Measurements from ENCODE around the gene GALP.
"Not testable (repeated sequence)": the region's sequence is repeated elsewhere in the genome, so short reads cannot be mapped to it uniquely, and the experiment has no call there.

The GALP gene

DNA sequence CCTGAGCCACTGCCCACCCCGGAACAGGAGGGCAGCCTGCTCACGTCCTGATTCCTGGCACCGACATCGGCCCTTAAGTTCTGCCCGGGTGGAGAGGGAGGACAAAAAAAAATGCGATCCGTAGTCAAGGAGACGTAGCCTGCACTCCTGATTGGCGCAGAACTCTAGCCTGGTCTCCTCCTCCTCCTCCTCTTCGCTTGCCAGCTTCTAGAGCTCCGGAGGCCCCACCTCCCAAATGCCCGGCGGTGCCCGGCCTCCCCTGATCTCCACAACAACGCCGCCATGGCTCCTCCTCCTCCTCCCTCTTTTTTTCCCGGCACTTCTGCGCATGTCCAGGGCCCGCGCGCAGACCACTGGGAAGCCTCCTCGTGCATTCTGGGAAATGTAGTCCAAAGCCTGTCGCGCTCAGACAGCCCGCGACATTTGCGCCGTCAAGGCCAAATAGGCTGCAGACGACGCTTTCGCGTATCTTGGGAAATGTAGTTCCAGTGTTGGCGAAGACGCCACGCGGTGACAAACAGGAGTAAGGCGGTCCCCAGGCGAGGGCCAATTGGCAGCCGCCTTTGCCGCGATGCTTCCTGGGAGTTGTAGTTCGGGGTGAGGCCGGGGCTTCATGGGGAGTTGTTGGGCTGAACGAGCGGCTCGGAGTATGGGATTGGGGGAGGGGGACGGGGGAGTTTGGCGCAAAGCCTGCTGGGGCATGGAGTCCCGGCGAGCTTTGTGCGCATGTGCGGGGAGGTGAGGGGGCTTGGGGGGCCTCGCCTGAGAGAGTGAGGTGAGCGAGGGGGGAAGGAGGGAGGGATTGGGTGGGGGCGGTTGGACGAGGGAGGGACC is 35.0 kb upstream of the GALP start, which contains the start of gene ZNF444:
Gene ZNF444, plus strand, starts transcription at position 705 of the 834 bp plus-strand sequence. CDS start 5,625 bp downstream, outside the sequence.
- Histone ChIP-seq H3K27me3 (ENCODE audit: control insufficient read depth, insufficient read depth, low read length) (no peaks in the 10 kb centered on the region), H3K9me3 (ENCODE audit: control insufficient read depth, insufficient read depth, low read length) (no peaks in the 10 kb centered on the region), H3K4me3 (ENCODE audit: low read depth, low read length) (peak within 1 kb of the TSS; percentile 82), H3K4me1 (ENCODE audit: control insufficient read depth, insufficient read depth, low read length) (peaks cover 8% of the 10 kb centered on the region), H3K36me3 (ENCODE audit: control insufficient read depth, insufficient read depth, low read length) (no peaks in the 10 kb centered on the region), H3K9ac (ENCODE audit: low read depth, low read length) (peak within 1 kb of the TSS; percentile 70)

DNA sequence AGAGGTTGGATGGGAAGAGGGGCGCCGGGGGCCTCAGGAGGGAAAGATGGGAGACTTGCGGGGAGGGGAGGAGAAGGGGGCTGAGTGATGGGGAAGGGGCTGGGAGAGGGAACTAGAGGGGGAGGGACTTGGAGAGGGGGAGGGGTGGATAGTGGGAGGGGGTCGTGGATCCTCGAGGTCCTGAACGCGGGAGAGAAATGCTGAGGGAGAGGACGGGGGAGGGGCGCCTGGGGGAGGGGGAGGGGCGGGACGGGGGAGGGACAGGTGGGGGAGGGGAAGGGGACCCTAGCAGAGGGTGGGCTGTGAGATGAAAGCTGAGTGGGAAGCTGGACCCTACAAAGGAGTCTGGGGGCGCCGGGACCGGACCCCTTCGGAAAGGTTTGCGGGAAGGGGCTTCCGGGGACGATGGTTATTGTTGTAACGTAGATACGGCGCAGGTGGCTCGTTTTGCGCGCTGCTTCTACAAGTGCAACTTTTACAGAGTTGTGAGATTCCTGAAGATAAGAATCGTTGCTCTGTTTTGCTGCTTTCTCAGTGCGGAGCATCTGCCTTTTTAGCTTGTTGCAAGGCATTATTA is 34.3 kb upstream of the GALP start:
- Histone ChIP-seq H3K36me3 (ENCODE audit: control insufficient read depth, insufficient read depth, low read length) (no peaks in the 10 kb centered on the region), H3K27me3 (ENCODE audit: control insufficient read depth, insufficient read depth, low read length) (no peaks in the 10 kb centered on the region), H3K4me1 (ENCODE audit: control insufficient read depth, insufficient read depth, low read length) (peaks cover 2% of the 10 kb centered on the region), H3K9ac (ENCODE audit: low read depth, low read length) (peak overlapping the region; percentile 70), H3K9me3 (ENCODE audit: control insufficient read depth, insufficient read depth, low read length) (no peaks in the 10 kb centered on the region), H3K4me3 (ENCODE audit: low read depth, low read length) (peak overlapping the region; percentile 82)

DNA sequence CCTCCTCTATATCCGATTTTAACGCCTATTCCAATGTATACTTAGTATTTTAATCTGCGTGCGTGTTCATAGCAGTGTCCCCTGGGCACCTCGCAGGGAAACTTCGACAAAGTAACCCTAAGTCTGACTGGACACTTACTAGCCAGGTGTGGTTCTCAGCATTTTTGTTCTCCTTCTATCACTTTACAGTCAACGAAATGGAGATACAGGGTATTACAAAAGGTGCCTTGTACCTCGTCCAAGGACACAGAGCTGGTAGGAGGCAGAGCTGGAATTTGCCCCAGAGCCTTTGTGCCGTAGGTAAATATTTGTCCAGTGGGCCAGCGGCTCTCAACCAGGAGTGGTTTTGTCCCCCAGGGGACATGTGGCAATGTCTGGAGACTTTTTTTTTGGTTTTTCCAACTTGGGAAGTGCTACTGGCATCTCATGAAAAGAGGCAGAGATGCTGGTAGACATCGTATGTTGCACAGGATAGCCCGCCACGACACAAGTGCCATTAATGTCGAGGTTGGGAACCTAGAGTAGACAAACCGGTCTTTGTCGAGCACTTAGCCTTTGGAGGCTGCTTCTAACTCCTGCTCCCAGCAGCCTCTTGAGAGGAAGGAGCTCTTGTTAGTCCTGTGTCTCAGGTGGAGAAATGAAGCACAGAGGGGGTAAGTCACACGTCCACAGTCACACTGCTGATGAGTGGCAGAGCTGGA is 33.6 kb upstream of the GALP start:
- H3K36me3 ChIP-seq (ENCODE audit: control insufficient read depth, insufficient read depth, low read length), result peaks cover 4% of the 10 kb centered on the region
- peaks cover 2% of the 10 kb centered on the region for H3K4me1 ChIP-seq (ENCODE audit: control insufficient read depth, insufficient read depth, low read length)
- no peaks in the 10 kb centered on the region for H3K9me3 ChIP-seq (ENCODE audit: control insufficient read depth, insufficient read depth, low read length)
- H3K9ac ChIP-seq (ENCODE audit: low read depth, low read length), result peak overlapping the region; percentile 70
- no peaks in the 10 kb centered on the region for H3K27me3 ChIP-seq (ENCODE audit: control insufficient read depth, insufficient read depth, low read length)
- peak overlapping the region; percentile 82 for H3K4me3 ChIP-seq (ENCODE audit: low read depth, low read length)

DNA sequence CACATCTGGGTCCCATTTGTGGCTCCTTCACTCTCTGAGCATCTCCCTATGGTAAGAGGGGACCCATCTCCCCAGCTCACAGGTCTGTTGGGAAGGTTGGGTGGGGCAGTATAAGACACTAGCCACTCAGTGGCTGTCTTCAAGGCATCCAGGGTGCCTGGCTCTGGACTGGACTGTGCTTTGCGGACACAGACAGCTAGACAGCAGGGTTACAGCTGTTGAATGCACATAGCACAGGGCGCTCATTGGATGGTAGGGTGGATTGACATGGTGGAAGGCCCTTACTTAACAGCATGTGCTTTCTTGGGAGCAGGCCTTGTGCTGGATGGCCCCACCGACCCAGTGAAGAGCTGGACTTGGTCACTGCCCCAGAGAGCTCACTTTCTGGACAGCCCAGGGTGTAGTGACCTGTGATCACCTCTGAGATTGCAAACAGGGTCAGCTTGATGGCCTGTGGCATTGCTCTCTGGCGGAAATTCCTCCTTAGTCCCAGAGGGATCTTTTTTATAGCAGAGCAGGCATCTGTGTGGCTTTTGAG is 32.8 kb upstream of the GALP start:
- Histone ChIP-seq H3K4me1 (ENCODE audit: control insufficient read depth, insufficient read depth, low read length) (peaks cover 2% of the 10 kb centered on the region), H3K9me3 (ENCODE audit: control insufficient read depth, insufficient read depth, low read length) (no peaks in the 10 kb centered on the region), H3K4me3 (ENCODE audit: low read depth, low read length) (no peak overlapping the region), H3K36me3 (ENCODE audit: control insufficient read depth, insufficient read depth, low read length) (peaks cover 10% of the 10 kb centered on the region), H3K9ac (ENCODE audit: low read depth, low read length) (no peak overlapping the region), H3K27me3 (ENCODE audit: control insufficient read depth, insufficient read depth, low read length) (no peaks in the 10 kb centered on the region)

DNA sequence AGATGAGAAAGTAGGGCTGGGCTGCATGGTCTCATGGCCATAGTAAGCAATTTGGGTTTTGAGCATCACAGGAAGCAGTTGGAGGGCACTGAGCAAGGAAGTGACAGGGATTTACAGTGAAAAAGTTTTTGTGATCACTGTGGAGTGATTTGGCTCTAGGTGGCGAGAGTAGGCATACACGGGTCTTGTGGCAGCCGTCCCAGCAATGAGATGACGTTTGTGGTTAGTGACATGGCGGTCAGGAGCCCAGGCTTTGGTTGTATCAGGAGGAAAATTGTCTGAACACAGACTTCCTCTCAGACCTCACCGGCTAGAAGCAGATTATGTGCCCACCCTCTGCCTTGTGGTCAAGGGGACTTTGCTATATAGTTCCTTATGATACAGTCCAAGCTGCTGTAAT is 31.4 kb upstream of the GALP start:
- Histone ChIP-seq H3K4me1 (ENCODE audit: control insufficient read depth, insufficient read depth, low read length) (peaks cover 2% of the 10 kb centered on the region), H3K36me3 (ENCODE audit: control insufficient read depth, insufficient read depth, low read length) (peaks cover 16% of the 10 kb centered on the region), H3K9me3 (ENCODE audit: control insufficient read depth, insufficient read depth, low read length) (no peaks in the 10 kb centered on the region), H3K4me3 (ENCODE audit: low read depth, low read length) (no peak overlapping the region), H3K9ac (ENCODE audit: low read depth, low read length) (no peak overlapping the region), H3K27me3 (ENCODE audit: control insufficient read depth, insufficient read depth, low read length) (no peaks in the 10 kb centered on the region)

DNA sequence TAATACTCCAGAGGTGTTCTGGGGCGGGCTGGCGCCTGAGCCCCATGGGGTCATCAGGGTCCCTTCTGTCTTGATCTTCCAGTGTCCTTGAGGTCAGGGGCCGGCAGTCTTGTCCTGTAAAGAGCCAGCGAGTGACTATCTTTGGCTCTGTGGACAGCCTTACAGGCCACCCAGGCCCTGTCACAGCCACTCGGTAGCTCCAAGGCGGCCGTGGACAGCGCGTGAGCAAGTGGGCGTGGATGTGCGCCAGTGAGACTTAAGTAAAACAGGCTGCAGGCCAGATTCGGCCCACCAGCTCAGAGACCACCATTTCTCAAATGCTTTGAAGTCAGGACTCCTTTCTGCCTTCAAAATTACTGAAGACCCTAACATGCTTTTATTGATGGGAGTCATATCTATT is 31.0 kb upstream of the GALP start:
- H3K9me3 ChIP-seq (ENCODE audit: control insufficient read depth, insufficient read depth, low read length), result no peaks in the 10 kb centered on the region
- H3K27me3 ChIP-seq (ENCODE audit: control insufficient read depth, insufficient read depth, low read length), result no peaks in the 10 kb centered on the region
- H3K4me3 ChIP-seq (ENCODE audit: low read depth, low read length), result no peak overlapping the region
- H3K36me3 ChIP-seq (ENCODE audit: control insufficient read depth, insufficient read depth, low read length), result peaks cover 16% of the 10 kb centered on the region
- H3K9ac ChIP-seq (ENCODE audit: low read depth, low read length), result no peak overlapping the region
- H3K4me1 ChIP-seq (ENCODE audit: control insufficient read depth, insufficient read depth, low read length), result peaks cover 2% of the 10 kb centered on the region

DNA sequence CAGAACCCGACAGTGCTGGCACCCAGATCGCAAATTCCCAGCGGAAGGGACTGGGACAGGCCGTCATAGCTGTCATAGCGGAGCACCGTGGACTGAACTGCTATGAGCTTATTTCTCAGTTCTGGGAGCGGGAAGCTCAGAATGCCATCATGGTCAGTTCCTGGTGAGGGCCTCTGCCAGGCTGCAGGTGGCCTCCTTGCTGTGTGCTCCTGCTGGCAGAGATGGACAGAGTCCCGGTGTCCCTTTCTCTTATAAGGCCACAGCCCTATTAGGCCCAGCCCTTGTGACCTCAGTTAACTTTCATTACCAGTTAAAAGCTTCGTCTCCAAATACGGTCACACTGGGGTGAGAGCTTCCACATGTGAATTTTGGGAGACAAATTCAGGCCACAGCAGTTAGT is 30.1 kb upstream of the GALP start:
- H3K27me3 ChIP-seq (ENCODE audit: control insufficient read depth, insufficient read depth, low read length), result no peaks in the 10 kb centered on the region
- peaks cover 16% of the 10 kb centered on the region for H3K36me3 ChIP-seq (ENCODE audit: control insufficient read depth, insufficient read depth, low read length)
- no peak overlapping the region for H3K9ac ChIP-seq (ENCODE audit: low read depth, low read length)
- H3K4me1 ChIP-seq (ENCODE audit: control insufficient read depth, insufficient read depth, low read length), result peaks cover 2% of the 10 kb centered on the region
- H3K4me3 ChIP-seq (ENCODE audit: low read depth, low read length), result no peak overlapping the region
- no peaks in the 10 kb centered on the region for H3K9me3 ChIP-seq (ENCODE audit: control insufficient read depth, insufficient read depth, low read length)

DNA sequence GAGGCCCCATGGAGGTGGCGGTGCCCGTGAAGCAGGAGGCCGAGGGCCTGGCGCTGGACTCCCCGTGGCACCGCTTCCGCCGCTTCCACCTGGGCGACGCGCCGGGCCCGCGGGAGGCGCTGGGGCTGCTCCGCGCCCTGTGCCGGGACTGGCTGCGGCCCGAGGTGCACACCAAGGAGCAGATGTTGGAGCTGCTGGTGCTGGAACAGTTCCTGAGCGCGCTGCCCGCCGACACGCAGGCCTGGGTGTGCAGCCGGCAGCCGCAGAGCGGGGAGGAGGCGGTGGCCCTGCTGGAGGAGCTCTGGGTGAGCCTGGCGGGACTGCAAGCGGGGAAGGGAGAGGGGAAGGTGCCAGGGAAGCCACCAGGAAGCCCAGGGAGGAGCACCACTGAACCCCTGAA is 28.9 kb upstream of the GALP start:
- Histone ChIP-seq H3K27me3 (ENCODE audit: control insufficient read depth, insufficient read depth, low read length) (no peaks in the 10 kb centered on the region), H3K36me3 (ENCODE audit: control insufficient read depth, insufficient read depth, low read length) (peaks cover 16% of the 10 kb centered on the region), H3K4me1 (ENCODE audit: control insufficient read depth, insufficient read depth, low read length) (peaks cover 2% of the 10 kb centered on the region), H3K9me3 (ENCODE audit: control insufficient read depth, insufficient read depth, low read length) (no peaks in the 10 kb centered on the region), H3K4me3 (ENCODE audit: low read depth, low read length) (no peak overlapping the region), H3K9ac (ENCODE audit: low read depth, low read length) (no peak overlapping the region)

DNA sequence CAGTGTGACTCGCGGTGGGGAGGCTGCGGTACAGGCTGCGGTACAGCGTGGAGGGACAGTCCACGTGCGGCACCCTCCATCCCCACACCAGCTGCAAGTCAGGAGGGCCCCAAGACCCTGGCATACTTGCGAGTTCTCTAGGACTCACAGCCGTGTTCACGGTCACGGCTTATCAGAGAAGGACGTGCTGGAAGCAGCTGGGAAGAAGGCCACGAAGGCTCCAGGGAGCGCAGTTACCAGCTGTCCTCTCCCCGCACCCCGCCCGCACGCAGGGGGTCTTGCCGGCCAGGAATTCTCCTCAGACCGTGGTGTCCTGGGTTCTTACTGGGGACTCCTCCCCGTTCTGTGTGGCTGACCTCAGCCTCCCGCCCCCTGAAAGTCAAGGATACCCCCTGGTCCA is 28.5 kb upstream of the GALP start:
- no peaks in the 10 kb centered on the region for H3K27me3 ChIP-seq (ENCODE audit: control insufficient read depth, insufficient read depth, low read length)
- H3K4me3 ChIP-seq (ENCODE audit: low read depth, low read length), result no peak overlapping the region
- no peak overlapping the region for H3K9ac ChIP-seq (ENCODE audit: low read depth, low read length)
- peaks cover 16% of the 10 kb centered on the region for H3K36me3 ChIP-seq (ENCODE audit: control insufficient read depth, insufficient read depth, low read length)
- no peaks in the 10 kb centered on the region for H3K4me1 ChIP-seq (ENCODE audit: control insufficient read depth, insufficient read depth, low read length)
- H3K9me3 ChIP-seq (ENCODE audit: control insufficient read depth, insufficient read depth, low read length), result no peaks in the 10 kb centered on the region

DNA sequence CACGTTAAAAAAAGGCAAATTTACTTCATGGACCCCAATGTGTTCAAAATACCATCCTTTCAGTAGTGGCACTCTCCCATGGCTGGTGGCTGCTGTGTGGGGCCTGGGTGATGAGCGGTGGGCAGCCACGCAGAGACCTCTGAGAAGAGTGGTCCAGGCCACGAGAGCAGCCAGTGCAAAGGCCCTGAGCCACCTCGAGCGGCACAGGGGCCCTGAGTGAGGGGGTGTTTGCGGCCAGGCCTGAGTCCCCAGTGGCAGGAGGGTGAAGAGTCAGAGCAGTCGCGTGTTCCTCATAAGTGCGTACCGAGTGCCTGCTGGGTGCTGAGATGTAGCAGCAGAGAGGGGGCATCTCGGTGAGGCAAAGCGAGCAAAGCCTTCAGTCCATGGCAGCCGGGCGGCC is 27.7 kb upstream of the GALP start:
- no peaks in the 10 kb centered on the region for H3K27me3 ChIP-seq (ENCODE audit: control insufficient read depth, insufficient read depth, low read length)
- H3K4me1 ChIP-seq (ENCODE audit: control insufficient read depth, insufficient read depth, low read length), result peaks cover 7% of the 10 kb centered on the region
- peaks cover 16% of the 10 kb centered on the region for H3K36me3 ChIP-seq (ENCODE audit: control insufficient read depth, insufficient read depth, low read length)
- H3K9me3 ChIP-seq (ENCODE audit: control insufficient read depth, insufficient read depth, low read length), result no peaks in the 10 kb centered on the region
- H3K9ac ChIP-seq (ENCODE audit: low read depth, low read length), result no peak overlapping the region
- no peak overlapping the region for H3K4me3 ChIP-seq (ENCODE audit: low read depth, low read length)

DNA sequence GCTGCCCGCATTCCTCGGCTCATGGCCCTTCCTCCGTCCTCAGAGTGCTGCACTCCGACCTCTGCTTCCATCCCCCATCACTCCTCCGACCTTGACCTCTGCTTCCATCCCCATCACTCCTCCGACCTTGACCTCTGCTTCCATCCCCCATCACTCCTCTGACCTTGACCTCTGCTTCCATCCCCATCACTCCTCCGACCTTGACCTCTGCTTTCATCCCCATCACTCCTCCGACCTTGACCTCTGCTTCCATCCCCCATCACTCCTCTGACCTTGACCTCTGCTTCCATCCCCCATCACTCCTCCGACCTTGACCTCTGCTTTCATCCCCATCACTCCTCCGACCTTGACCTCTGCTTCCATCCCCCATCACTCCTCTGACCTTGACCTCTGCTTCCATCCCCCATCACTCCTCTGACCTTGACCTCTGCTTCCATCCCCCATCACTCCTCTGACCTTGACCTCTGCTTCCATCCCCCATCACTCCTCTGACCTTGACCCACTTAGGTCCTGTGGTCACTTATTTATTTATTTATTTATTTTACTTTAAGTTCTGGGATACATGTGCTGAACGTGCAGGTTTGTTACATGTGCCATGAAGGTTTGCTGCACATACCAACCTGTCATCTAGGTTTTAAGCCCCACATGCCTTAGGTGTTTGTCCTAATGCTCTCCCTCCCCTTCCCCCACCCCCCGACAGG is 26.7 kb upstream of the GALP start:
- H3K9ac ChIP-seq (ENCODE audit: low read depth, low read length); H3K4me3 ChIP-seq (ENCODE audit: low read depth, low read length); H3K27me3 ChIP-seq (ENCODE audit: control insufficient read depth, insufficient read depth, low read length); H3K9me3 ChIP-seq (ENCODE audit: control insufficient read depth, insufficient read depth, low read length): not testable (repeated sequence)
- Histone ChIP-seq H3K4me1 (ENCODE audit: control insufficient read depth, insufficient read depth, low read length) (peaks cover 16% of the 10 kb centered on the region), H3K36me3 (ENCODE audit: control insufficient read depth, insufficient read depth, low read length) (peaks cover 16% of the 10 kb centered on the region)

All from iPS-15b (cell line).